ENCODE data around the gene NR6A1. TPM values are rescaled to one million over a fixed set of nuclear protein-coding genes. Genes with fewer than 3 reads are reported as not detected.

NR6A1 gene
- total and polyA plus RNA-seq, 5 donors from 2014 or later = 0.05 TPM; not detected in 4

GRCh38 chr9:124502711-124503702 is 268.1 kb downstream of the NR6A1 start:
- peaks cover 0 to 9% (median 0%) of the 10 kb centered on the region in 4 donors for H3K4me1 Mint-ChIP-seq
- DNase-seq (no peak), ATAC-seq (ENCODE audit: low read depth in 2 of 2) (no peak)
- H3K27ac Mint-ChIP-seq = no peak overlapping the region
- Histone ChIP-seq H3K27ac (ENCODE audit: insufficient read depth, low read length, poor library complexity, severe bottlenecking) (no peak overlapping the region), H3K4me3 (ENCODE audit: low read depth, low read length) (no peak overlapping the region), H3K36me3 (ENCODE audit: control insufficient read depth, insufficient read depth, low read length) (no peaks in the 10 kb centered on the region), H3K27me3 (ENCODE audit: control insufficient read depth, insufficient read depth, low read length) (no peaks in the 10 kb centered on the region), H3K4me1 (ENCODE audit: control insufficient read depth, insufficient read depth, low read length, poor library complexity, severe bottlenecking) (peaks cover 4% of the 10 kb centered on the region), H3K9me3 (ENCODE audit: control insufficient read depth in 2 of 2, low read length in 2 of 2) (no peaks in the 10 kb centered on the region)
- H3K9me3 Mint-ChIP-seq = peaks cover 0 to 3% (median 0%) of the 10 kb centered on the region in 7 donors
- no peaks in the 10 kb centered on the region for H3K36me3 Mint-ChIP-seq
- peaks cover 33% of the 10 kb centered on the region for H3K27me3 Mint-ChIP-seq
- peak overlapping the region in 1 of 4 donors; percentile 79 for H3K4me3 Mint-ChIP-seq

- H3K4me1 Mint-ChIP-seq = peaks cover 0 to 16% (median 0%) of the 10 kb centered on the region in 4 donors
- Histone ChIP-seq H3K9me3 (ENCODE audit: control insufficient read depth in 2 of 2, low read length in 2 of 2) (no peaks in the 10 kb centered on the region), H3K4me3 (ENCODE audit: low read depth, low read length) (no peak overlapping the region), H3K4me1 (ENCODE audit: control insufficient read depth, insufficient read depth, low read length, poor library complexity, severe bottlenecking) (peaks cover 4% of the 10 kb centered on the region), H3K27me3 (ENCODE audit: control insufficient read depth, insufficient read depth, low read length) (no peaks in the 10 kb centered on the region), H3K36me3 (ENCODE audit: control insufficient read depth, insufficient read depth, low read length) (no peaks in the 10 kb centered on the region), H3K27ac (ENCODE audit: insufficient read depth, low read length, poor library complexity, severe bottlenecking) (no peak overlapping the region)
- H3K4me3 Mint-ChIP-seq = no peak overlapping the region
- H3K27ac Mint-ChIP-seq = no peak overlapping the region
- ATAC-seq (ENCODE audit: low read depth in 2 of 2) = no peak
- DNase-seq = no peak
- H3K9me3 Mint-ChIP-seq = peaks cover 0 to 3% (median 0%) of the 10 kb centered on the region in 7 donors
- H3K27me3 Mint-ChIP-seq = peaks cover 32% of the 10 kb centered on the region
- no peaks in the 10 kb centered on the region for H3K36me3 Mint-ChIP-seq
Observed at GRCh38 chr9:124501771-124502320, 269.3 kb downstream of the NR6A1 start.

GRCh38 chr9:124500796-124501611 is 270.1 kb downstream of the NR6A1 start:
- Mint-ChIP-seq H3K4me1 (peaks cover 0 to 23% (median 1%) of the 10 kb centered on the region in 4 donors), H3K27ac (peak overlapping the region in 2 of 3 donors; percentile 9 to 16), H3K4me3 (peak overlapping the region in 1 of 4 donors; percentile 34), H3K36me3 (no peaks in the 10 kb centered on the region), H3K9me3 (peaks cover 0 to 3% (median 0%) of the 10 kb centered on the region in 7 donors), H3K27me3 (peaks cover 27% of the 10 kb centered on the region)
- H3K27me3 ChIP-seq (ENCODE audit: control insufficient read depth, insufficient read depth, low read length) = no peaks in the 10 kb centered on the region
- no peaks in the 10 kb centered on the region for H3K9me3 ChIP-seq (ENCODE audit: control insufficient read depth in 2 of 2, low read length in 2 of 2)
- ATAC-seq (ENCODE audit: low read depth in 2 of 2) (no peak), DNase-seq (no peak)
- H3K27ac ChIP-seq (ENCODE audit: insufficient read depth, low read length, poor library complexity, severe bottlenecking) = no peak overlapping the region
- no peak overlapping the region for H3K4me3 ChIP-seq (ENCODE audit: low read depth, low read length)
- H3K36me3 ChIP-seq (ENCODE audit: control insufficient read depth, insufficient read depth, low read length) = no peaks in the 10 kb centered on the region
- peaks cover 8% of the 10 kb centered on the region for H3K4me1 ChIP-seq (ENCODE audit: control insufficient read depth, insufficient read depth, low read length, poor library complexity, severe bottlenecking)

GRCh38 chr9:124500028-124500795 is 270.9 kb downstream of the NR6A1 start:
- no peaks in the 10 kb centered on the region for H3K27me3 ChIP-seq (ENCODE audit: control insufficient read depth, insufficient read depth, low read length)
- H3K36me3 Mint-ChIP-seq = no peaks in the 10 kb centered on the region
- no peaks in the 10 kb centered on the region for H3K9me3 ChIP-seq (ENCODE audit: control insufficient read depth in 2 of 2, low read length in 2 of 2)
- H3K36me3 ChIP-seq (ENCODE audit: control insufficient read depth, insufficient read depth, low read length) = no peaks in the 10 kb centered on the region
- no peak overlapping the region for H3K27ac ChIP-seq (ENCODE audit: insufficient read depth, low read length, poor library complexity, severe bottlenecking)
- H3K4me3 Mint-ChIP-seq = no peak overlapping the region
- peaks cover 8% of the 10 kb centered on the region for H3K4me1 ChIP-seq (ENCODE audit: control insufficient read depth, insufficient read depth, low read length, poor library complexity, severe bottlenecking)
- H3K27me3 Mint-ChIP-seq = peaks cover 23% of the 10 kb centered on the region
- peaks cover 0 to 28% (median 4%) of the 10 kb centered on the region in 4 donors for H3K4me1 Mint-ChIP-seq
- H3K4me3 ChIP-seq (ENCODE audit: low read depth, low read length) = no peak overlapping the region
- peak overlapping the region in 2 of 3 donors; percentile 9 to 16 for H3K27ac Mint-ChIP-seq
- peaks cover 0 to 3% (median 0%) of the 10 kb centered on the region in 7 donors for H3K9me3 Mint-ChIP-seq
- no peak for DNase-seq
- ATAC-seq (ENCODE audit: low read depth in 2 of 2) = no peak

GRCh38 chr9:124499216-124499615 is 271.9 kb downstream of the NR6A1 start:
- ATAC-seq (ENCODE audit: low read depth in 2 of 2) = no peak
- Mint-ChIP-seq H3K9me3 (peaks cover 0 to 3% (median 0%) of the 10 kb centered on the region in 7 donors), H3K36me3 (no peaks in the 10 kb centered on the region), H3K4me3 (no peak overlapping the region), H3K4me1 (peaks cover 0 to 28% (median 4%) of the 10 kb centered on the region in 4 donors), H3K27ac (no peak overlapping the region), H3K27me3 (peaks cover 21% of the 10 kb centered on the region)
- no peaks in the 10 kb centered on the region for H3K36me3 ChIP-seq (ENCODE audit: control insufficient read depth, insufficient read depth, low read length)
- no peak overlapping the region for H3K4me3 ChIP-seq (ENCODE audit: low read depth, low read length)
- DNase-seq = no peak
- peaks cover 7% of the 10 kb centered on the region for H3K4me1 ChIP-seq (ENCODE audit: control insufficient read depth, insufficient read depth, low read length, poor library complexity, severe bottlenecking)
- no peaks in the 10 kb centered on the region for H3K9me3 ChIP-seq (ENCODE audit: control insufficient read depth in 2 of 2, low read length in 2 of 2)
- H3K27me3 ChIP-seq (ENCODE audit: control insufficient read depth, insufficient read depth, low read length) = no peaks in the 10 kb centered on the region
- H3K27ac ChIP-seq (ENCODE audit: insufficient read depth, low read length, poor library complexity, severe bottlenecking) = no peak overlapping the region

- Mint-ChIP-seq H3K4me1 (peaks cover 0 to 23% (median 4%) of the 10 kb centered on the region in 4 donors), H3K4me3 (no peak overlapping the region), H3K27ac (no peak overlapping the region), H3K27me3 (peaks cover 15% of the 10 kb centered on the region), H3K36me3 (no peaks in the 10 kb centered on the region), H3K9me3 (no peaks in the 10 kb centered on the region)
- Histone ChIP-seq H3K36me3 (ENCODE audit: control insufficient read depth, insufficient read depth, low read length) (no peaks in the 10 kb centered on the region), H3K27me3 (ENCODE audit: control insufficient read depth, insufficient read depth, low read length) (no peaks in the 10 kb centered on the region), H3K4me1 (ENCODE audit: control insufficient read depth, insufficient read depth, low read length, poor library complexity, severe bottlenecking) (peaks cover 3% of the 10 kb centered on the region), H3K9me3 (ENCODE audit: control insufficient read depth in 2 of 2, low read length in 2 of 2) (no peaks in the 10 kb centered on the region), H3K27ac (ENCODE audit: insufficient read depth, low read length, poor library complexity, severe bottlenecking) (no peak overlapping the region), H3K4me3 (ENCODE audit: low read depth, low read length) (no peak overlapping the region)
- no peak for DNase-seq
- ATAC-seq (ENCODE audit: low read depth in 2 of 2) = no peak
Observed at GRCh38 chr9:124498499-124499146, 272.5 kb downstream of the NR6A1 start.
